Activated CD8-positive, alpha-beta memory T cell treated with anti-CD3 and anti-CD28 coated beads for 48 hours (primary cell): ENCODE results near the gene SLC4A8.
"Not testable (repeated sequence)": the region's sequence is repeated elsewhere in the genome, so short reads cannot be mapped to it uniquely, and the experiment has no call there.

ENCODE experiments used
- DNase-seq, 3 experiments: peaks; one replicate each; pipeline ENCODE4 v3.0.0-alpha.2; 2020; ENCODE audit warnings: low read depth in 2 of 3, low spot score in 2 of 3

SLC4A8 gene

GRCh38 chr12:51428256-51428655 lies 3.6 kb downstream of the SLC4A8 start:
- DNase-seq = no peak

GRCh38 chr12:51429700-51430099 lies 5.1 kb downstream of the SLC4A8 start:
- no peak for DNase-seq

GRCh38 chr12:51430196-51430895 lies 5.7 kb downstream of the SLC4A8 start:
- no peak for DNase-seq

GRCh38 chr12:51432921-51433320 lies 8.3 kb downstream of the SLC4A8 start:
- DNase-seq = no peak

- no peak for DNase-seq
These were observed 9.7 kb downstream of the SLC4A8 start for GRCh38 chr12:51434305-51434704.

GRCh38 chr12:51437431-51437830 lies 12.8 kb downstream of the SLC4A8 start:
- no peak for DNase-seq

- DNase-seq = no peak
These were observed 14.7 kb downstream of the SLC4A8 start for GRCh38 chr12:51439330-51439729.

- no peak for DNase-seq
These were observed 17.0 kb downstream of the SLC4A8 start for GRCh38 chr12:51441583-51441982.

- no peak for DNase-seq
These were observed 17.7 kb downstream of the SLC4A8 start for GRCh38 chr12:51442324-51442723.

- no peak for DNase-seq
These were observed 18.9 kb downstream of the SLC4A8 start for GRCh38 chr12:51443573-51443972.

- DNase-seq = no peak
These were observed 24.1 kb downstream of the SLC4A8 start for GRCh38 chr12:51448618-51449256.

- no peak for DNase-seq
These were observed 25.1 kb downstream of the SLC4A8 start for GRCh38 chr12:51449580-51450246.

- DNase-seq = no peak
These were observed 25.7 kb downstream of the SLC4A8 start for GRCh38 chr12:51450333-51450732.

- no peak for DNase-seq
These were observed 26.2 kb downstream of the SLC4A8 start for GRCh38 chr12:51450806-51451205.

GRCh38 chr12:51454016-51454415 lies 29.4 kb downstream of the SLC4A8 start:
- not testable (repeated sequence) for DNase-seq

GRCh38 chr12:51455050-51455449 lies 30.4 kb downstream of the SLC4A8 start:
- not testable (repeated sequence) for DNase-seq

- DNase-seq = no peak
These were observed 34.0 kb downstream of the SLC4A8 start for GRCh38 chr12:51458635-51459034.

GRCh38 chr12:51460519-51460918 lies 35.9 kb downstream of the SLC4A8 start:
- DNase-seq = no peak

GRCh38 chr12:51465491-51465890 lies 40.9 kb downstream of the SLC4A8 start:
- no peak for DNase-seq

- DNase-seq = no peak
These were observed 45.5 kb downstream of the SLC4A8 start for GRCh38 chr12:51470116-51470515.

- DNase-seq = no peak
These were observed 46.7 kb downstream of the SLC4A8 start for GRCh38 chr12:51471111-51471864.

GRCh38 chr12:51472984-51473383 lies 48.4 kb downstream of the SLC4A8 start:
- no peak for DNase-seq
